Kidney (tissue), 14 donors: ENCODE measurements around the gene CMTM5. TPM values are rescaled to one million over a fixed set of nuclear protein-coding genes. Genes with fewer than 3 reads are reported as not detected.

ENCODE experiments used
- DNase-seq, 5 donors: peaks; one replicate each; pipeline ENCODE4 v3.0.0-alpha.2; 2013 to 2020
- FAIRE-seq: peaks from 2 replicates; lab custom pipeline; 2012; peaks lifted over from hg19 to GRCh38; lab: Jason Lieb, UNC
- H3K27ac ChIP-seq, 2 donors: one replicate each; pipeline ENCODE4 v1.7.0; 2013; ENCODE audit warnings: low read depth in 2 of 2, low read length in 2 of 2, inconsistent platforms in 1 of 2
- H3K27me3 ChIP-seq: one replicate; pipeline ENCODE4 v1.7.1; 2013; ENCODE audit warnings: low read length, inconsistent platforms; ENCODE audit not compliant: control insufficient read depth, insufficient read depth
- H3K36me3 ChIP-seq, 3 donors: one replicate each; pipeline versions ENCODE4 v1.7.0 to v1.7.1; 2013; ENCODE audit warnings: low read length in 3 of 3, control low read depth in 1 of 3, inconsistent platforms in 1 of 3; ENCODE audit not compliant: insufficient read depth in 3 of 3, control insufficient read depth in 2 of 3
- H3K4me1 ChIP-seq, 3 donors: one replicate each; pipeline versions ENCODE4 v1.7.0 to v1.7.1; 2013; ENCODE audit warnings: low read length in 3 of 3, inconsistent platforms in 1 of 3, low read depth in 1 of 3; ENCODE audit not compliant: control insufficient read depth in 2 of 3, insufficient read depth in 2 of 3
- H3K4me3 ChIP-seq, 3 donors: one replicate each; pipeline versions ENCODE4 v1.7.0 to v1.8.1; 2013; ENCODE audit warnings: low read length in 3 of 3, control low read depth in 1 of 3, inconsistent platforms in 1 of 3
- H3K9ac ChIP-seq, 3 donors: one replicate each; pipeline versions ENCODE4 v1.7.0 to v1.7.1; 2013; ENCODE audit warnings: low read length in 3 of 3, control low read depth in 1 of 3, inconsistent platforms in 1 of 3
- H3K9me3 ChIP-seq, 3 donors: one replicate each; pipeline versions ENCODE4 v1.7.0 to v1.7.1; 2013; ENCODE audit warnings: low read length in 3 of 3, control low read depth in 1 of 3, inconsistent platforms in 1 of 3; ENCODE audit not compliant: control insufficient read depth in 2 of 3, insufficient read depth in 1 of 3
- CTCF ChIP-seq: IDR thresholded peaks from 3 replicates; pipeline ENCODE4 v1.5.1; 2012; ENCODE audit warnings: mild to moderate bottlenecking, moderate library complexity, borderline replicate concordance; ENCODE audit not compliant: insufficient read depth; ENCODE audit errors: extremely low read depth
- intact Hi-C: fragments of 100-400 bp; cut with DNase I; formaldehyde crosslinking; loops from one replicate; pipeline ENCODE4 v1.11.1; 2022
- polyA plus RNA-seq: library from polyadenylated mRNA; stranded (reverse); fragments of 350-450 nt; fragmentation: Illumina TruSeq; extraction: RNeasy Lipid Tissue Mini Kit (QIAGEN cat#74804); gene quantifications from one replicate; pipeline ENCODE4 v1.2.3, GENCODE V29; 2014; ENCODE audit warnings: low read depth, low replicate concordance; ENCODE audit not compliant: insufficient read depth
- total RNA-seq: library from RNA; stranded (reverse); fragmentation: NEBNext Ultra II Directional; extraction: Animal tissue kit (Norgen Biotek cat#: 25700); gene quantifications from one replicate; pipeline ENCODE4 v1.2.1, GENCODE V29; 2021
- donor health status: control.
- donor health status: control.
- donor health status: control.
- donor health status: control.
- donor health status: control.
- donor health status: DM: yes; HTN: yes; CAD: no.
- donor health status: Normal renal cell carcinoma (clear cell type).

Gene CMTM5
- total and polyA plus RNA-seq, 2 donors from 2014 or later = 0.54 to 1.1 TPM

- Histone ChIP-seq H3K4me3 (no peak overlapping the region), H3K4me1 (no peaks in the 10 kb centered on the region), H3K9me3 (no peaks in the 10 kb centered on the region), H3K27ac (no peak overlapping the region), H3K27me3 (no peaks in the 10 kb centered on the region), H3K9ac (no peak overlapping the region), H3K36me3 (no peaks in the 10 kb centered on the region)
- TF ChIP-seq CTCF = no peak
- FAIRE-seq (no peak), DNase-seq (no peak)
- intact Hi-C loops = no loop called here
Observed at GRCh38 chr14:23373041-23373440, 3.8 kb upstream of the CMTM5 start.

- FAIRE-seq (no peak), DNase-seq (no peak)
- Histone ChIP-seq H3K9me3 (no peaks in the 10 kb centered on the region), H3K4me1 (no peaks in the 10 kb centered on the region), H3K27me3 (no peaks in the 10 kb centered on the region), H3K27ac (no peak overlapping the region), H3K9ac (no peak overlapping the region), H3K4me3 (no peak overlapping the region), H3K36me3 (no peaks in the 10 kb centered on the region)
- TF ChIP-seq CTCF = no peak
- intact Hi-C loops = no loop called here
Observed at GRCh38 chr14:23375527-23376251, 1.2 kb upstream of the CMTM5 start.

GRCh38 chr14:23377198-23377550, 328 bp downstream of the CMTM5 start:
- no peaks in the 10 kb centered on the region for H3K4me1 ChIP-seq
- DNase-seq (no peak), FAIRE-seq (no peak)
- no peaks in the 10 kb centered on the region for H3K27me3 ChIP-seq
- TF ChIP-seq CTCF = no peak
- H3K27ac ChIP-seq = no peak overlapping the region
- H3K9me3 ChIP-seq = no peaks in the 10 kb centered on the region
- intact Hi-C loops = no loop called here
- H3K36me3 ChIP-seq = no peaks in the 10 kb centered on the region
- no peak overlapping the region for H3K4me3 ChIP-seq
- no peak overlapping the region for H3K9ac ChIP-seq
